ENCODE data around the gene LRRC23.

Gene LRRC23

GRCh38 chr12:6961278-6961694 is 56.7 kb downstream of the LRRC23 start:
- no peak for DNase-seq (ENCODE audit: extremely low read depth, low read depth)
- no peak for TF ChIP-seq CTCF (IDR thresholded peaks at IDR 0.05; ENCODE audit: low read depth, low read length, missing control alignments)
- peak overlapping the region; percentile 7; the same call in 1 of the 2 replicates for H3K4me3 ChIP-seq (replicated peaks; ENCODE audit: low read depth, low read length)

GRCh38 chr12:6961695-6962284 is 57.2 kb downstream of the LRRC23 start:
- H3K4me3 ChIP-seq (replicated peaks; ENCODE audit: low read depth, low read length): peak overlapping the region; percentile 7; the same call in 1 of the 2 replicates
- DNase-seq (ENCODE audit: extremely low read depth, low read depth): no peak
- peak; percentile 68 for TF ChIP-seq CTCF (IDR thresholded peaks at IDR 0.05; ENCODE audit: low read depth, low read length, missing control alignments)

GRCh38 chr12:6962285-6963015 is 57.8 kb downstream of the LRRC23 start:
- H3K4me3 ChIP-seq (replicated peaks; ENCODE audit: low read depth, low read length): no peak overlapping the region
- no peak for DNase-seq (ENCODE audit: extremely low read depth, low read depth)
- no peak for TF ChIP-seq CTCF (IDR thresholded peaks at IDR 0.05; ENCODE audit: low read depth, low read length, missing control alignments)

GRCh38 chr12:6963016-6963731 is 58.6 kb downstream of the LRRC23 start:
- DNase-seq (ENCODE audit: extremely low read depth, low read depth): no peak
- TF ChIP-seq CTCF (IDR thresholded peaks at IDR 0.05; ENCODE audit: low read depth, low read length, missing control alignments): no peak
- no peak overlapping the region for H3K4me3 ChIP-seq (replicated peaks; ENCODE audit: low read depth, low read length)
